ENCODE results near the gene CAMTA1. TPM values are rescaled to one million over a fixed set of nuclear protein-coding genes. Genes with fewer than 3 reads are reported as not detected.

Gene CAMTA1
- total RNA-seq, 1 donor from 2014 or later = 79.3 TPM

DNA sequence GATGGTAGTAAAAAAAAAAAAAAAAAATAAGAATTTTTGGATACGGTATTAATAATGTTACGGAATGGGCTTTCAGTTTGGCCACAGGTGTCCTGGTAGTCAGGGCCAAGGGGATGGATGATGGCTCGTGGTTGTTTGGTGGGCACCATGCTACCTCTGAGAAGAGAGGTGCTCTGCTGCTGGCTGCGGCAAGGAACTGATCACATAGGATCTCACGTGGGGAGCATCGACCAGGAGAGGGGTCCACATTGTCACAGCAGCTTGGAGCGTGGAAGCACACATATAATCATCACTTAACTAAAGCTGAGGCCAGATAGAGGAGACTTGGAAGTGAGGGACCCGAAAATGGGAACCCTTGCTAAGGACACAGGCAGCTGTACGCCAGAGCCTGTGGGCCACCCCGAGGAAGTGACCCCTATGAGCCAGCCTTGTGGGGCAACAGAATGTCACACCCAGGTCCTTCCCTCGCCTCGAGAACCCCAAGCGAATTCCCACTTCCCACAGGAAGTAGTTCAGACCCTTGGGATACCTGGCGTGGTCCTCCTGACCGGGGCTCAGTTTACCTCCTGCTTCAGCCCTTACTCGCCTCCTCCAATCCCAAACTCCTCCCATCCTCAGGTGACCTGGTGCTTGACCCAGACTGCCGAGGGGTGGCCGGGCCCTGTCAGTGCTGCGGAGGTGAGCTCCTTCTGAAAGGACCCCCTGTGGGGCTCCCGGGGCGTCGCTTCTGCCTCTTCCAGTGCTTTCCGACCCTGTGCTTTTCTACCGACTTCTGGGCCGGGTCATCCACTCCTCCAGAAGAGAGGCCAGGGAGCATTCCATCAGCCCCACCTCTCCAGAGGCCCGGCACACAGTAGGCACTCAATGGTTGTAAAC lies 222.0 kb downstream of the CAMTA1 start:
- no peak for DNase-seq (ENCODE audit: low read depth)

DNA sequence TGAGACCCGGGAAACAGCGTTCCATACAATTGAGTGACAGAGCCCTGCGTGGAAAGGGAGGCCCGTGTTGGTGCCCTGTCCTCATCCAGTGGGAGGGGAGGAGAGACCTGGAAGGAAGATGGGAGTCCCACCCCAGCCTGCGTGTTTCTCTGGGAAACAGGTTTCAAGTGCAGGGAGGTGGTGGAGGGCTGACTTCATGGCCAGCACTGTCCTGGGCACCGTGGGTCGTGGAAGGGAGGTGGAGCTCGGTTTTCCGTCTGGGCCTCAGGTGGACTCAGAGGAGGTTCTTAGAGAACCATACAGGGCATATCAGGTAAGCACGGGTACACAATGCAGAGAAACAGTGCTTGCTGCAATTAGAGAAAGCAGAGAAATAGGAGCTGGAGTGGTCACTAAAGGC lies 222.6 kb downstream of the CAMTA1 start:
- no peak for DNase-seq (ENCODE audit: low read depth)

DNA sequence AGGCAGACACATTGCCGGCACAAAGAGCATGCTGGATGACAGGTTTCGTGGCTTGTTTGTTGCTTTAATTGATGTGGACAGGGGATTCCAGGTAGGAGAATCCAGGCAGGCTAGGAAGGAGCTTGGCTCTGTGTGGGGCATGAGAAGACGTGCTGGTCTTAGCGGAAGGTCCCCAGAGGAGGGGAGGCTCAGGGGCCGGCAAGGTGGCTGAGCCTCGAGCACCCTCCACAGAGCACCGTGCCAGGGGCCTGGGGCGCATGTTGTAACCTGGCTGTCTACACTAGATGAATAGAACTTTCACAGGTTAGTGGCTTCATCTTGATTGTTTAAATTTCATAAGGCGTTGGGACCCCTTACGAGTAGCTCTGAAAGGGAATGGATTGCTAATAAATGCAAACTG lies 223.1 kb downstream of the CAMTA1 start:
- DNase-seq (ENCODE audit: low read depth) = no peak

DNA sequence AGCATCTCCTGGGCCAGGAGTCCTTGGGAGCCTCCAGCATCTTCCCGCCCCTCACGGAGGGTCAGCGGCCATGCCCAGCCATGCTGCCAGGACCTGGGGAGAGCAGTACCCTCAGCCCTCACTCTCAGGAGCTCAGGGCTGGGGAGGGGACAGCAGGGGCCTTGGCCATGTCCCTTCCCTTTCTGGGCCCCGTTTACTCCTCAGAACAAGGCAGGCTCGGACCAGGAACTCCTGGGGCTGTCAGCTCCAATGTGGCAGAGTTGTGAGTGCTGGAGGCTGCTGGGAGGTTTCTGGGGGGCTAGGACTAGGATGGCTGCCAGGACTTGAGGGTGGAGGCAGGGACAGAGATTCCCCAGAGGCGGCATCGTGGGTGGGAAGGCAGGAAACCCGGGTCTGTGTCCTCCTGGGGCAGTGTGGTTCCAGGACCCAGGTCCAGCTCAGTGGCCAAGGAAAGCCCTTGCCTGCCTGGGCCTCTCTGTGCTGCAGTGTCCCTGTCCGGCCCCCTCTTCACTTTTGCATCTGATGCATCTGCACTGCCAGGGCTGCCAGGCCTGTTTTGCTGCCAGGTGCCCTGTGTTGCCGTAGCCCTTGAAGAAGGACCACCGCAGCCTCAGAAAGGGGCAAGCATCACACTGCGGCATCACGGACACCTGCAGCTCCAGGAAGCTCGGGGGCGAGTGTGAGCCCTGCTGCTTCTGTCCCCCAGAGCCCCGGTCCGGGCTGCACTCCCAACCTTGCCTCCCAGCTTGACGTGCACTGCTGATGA lies 223.9 kb downstream of the CAMTA1 start:
- no peak for DNase-seq (ENCODE audit: low read depth)

DNA sequence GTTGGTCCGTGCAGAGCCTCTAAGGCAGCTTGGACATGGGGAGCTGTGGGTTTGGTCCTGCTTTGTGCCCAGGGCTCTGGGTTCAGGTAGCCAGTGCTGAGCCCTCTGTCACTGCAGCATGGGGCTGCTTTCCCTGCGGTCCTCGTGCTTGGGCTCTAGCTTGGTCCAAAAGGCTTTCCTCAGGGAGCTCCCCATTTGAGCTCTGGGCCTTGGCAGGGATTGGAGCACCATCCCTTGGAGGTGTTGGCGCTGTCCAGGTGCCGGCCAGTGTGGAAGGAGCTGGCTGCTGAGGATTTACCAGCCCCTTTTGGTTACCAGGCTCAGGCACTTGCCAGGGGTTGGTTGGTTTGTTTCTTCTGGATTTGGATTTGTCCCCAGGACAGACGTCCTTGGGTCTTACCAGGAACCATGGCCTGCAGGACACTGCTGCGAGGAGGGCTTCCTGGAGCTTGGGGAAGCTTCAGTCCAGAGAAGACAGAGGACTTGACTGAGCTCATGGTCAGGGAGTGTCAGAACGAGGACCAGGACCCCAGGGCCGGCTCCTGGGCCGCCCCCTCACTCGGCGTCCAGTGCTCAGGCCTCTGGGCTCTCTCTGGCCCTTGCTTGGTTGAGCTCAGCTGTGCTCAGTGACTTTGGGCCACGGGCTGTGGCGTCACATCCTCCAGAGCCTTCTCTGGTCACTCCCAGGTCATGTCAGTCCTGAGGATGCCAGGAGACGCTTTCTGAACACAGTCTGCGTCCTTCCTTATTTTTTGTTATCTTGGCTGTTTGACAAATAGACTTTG lies 224.7 kb downstream of the CAMTA1 start:
- DNase-seq (ENCODE audit: low read depth) = no peak

DNA sequence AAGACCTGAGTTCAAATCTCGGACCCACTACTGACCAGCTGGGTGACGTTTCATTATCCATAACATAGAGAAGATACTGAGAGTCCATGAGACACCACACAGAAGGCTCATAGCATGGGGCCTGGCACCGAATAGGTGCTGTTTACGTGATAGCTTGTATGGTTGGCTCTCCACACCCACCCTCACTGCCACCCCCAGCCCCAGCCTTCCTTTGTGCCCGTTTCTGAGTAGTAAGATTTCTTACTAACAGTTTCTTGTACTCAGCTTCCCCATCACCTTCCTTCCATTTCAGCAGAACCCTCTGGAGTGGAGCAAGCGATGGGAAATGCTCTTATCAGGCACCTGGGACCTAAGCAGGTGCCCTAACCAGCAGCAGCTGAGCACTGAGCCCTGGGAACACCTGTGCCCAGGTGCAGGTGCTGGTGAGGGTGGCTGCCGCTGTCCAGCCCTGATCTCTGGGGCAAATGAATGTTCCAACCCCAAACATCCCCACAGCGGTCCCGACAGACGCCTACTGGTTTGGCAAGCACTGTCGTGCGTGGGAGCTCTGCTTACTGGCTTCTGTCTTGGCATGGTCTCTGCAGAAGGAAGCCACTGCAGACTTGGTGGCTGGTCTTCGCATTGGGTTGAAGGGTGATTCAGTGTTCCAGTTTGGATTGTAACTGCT lies 225.4 kb downstream of the CAMTA1 start:
- DNase-seq (ENCODE audit: low read depth) = no peak

DNA sequence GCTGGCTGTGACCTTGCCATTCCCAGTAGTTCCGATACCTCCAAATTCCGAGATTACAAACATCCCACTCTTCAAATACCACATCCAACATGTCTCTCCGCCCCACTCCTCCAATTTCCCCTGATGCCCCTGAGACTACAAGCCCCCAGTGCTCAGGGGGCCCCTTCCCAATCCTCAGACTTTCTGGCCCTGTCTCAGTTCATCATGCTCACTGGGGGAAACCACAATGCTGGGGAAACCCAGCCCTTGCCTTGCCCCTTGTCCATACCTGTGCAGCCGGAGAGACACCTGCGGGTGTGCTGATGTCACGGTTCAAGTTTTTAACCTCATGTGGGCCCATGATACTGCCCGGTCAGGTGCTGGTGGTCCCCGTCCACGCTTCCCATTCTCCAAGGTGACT lies 226.6 kb downstream of the CAMTA1 start:
- no peak for DNase-seq (ENCODE audit: low read depth)

DNA sequence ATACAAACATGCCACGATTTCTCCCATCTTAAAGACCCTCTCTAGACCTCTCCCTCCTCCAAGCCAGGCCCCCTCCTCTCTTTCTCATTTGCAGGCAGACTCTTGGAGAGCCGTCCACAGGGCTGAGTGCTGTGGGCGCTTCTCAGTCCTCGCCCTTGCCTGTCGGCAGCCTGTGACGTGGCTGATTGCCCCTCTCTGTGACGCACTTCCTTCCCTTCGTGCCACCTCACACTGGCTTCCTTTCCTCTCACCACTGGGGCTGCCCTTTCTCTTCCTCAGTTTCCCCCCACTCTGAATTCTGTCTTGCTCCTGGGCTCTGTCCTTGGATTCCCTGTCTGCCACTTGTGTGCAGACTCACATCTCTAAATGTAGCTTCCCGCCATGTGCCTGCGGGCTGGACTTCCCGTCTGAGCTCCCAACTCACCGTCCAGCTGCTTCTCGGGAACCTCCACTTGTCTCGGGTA lies 227.2 kb downstream of the CAMTA1 start:
- DNase-seq (ENCODE audit: low read depth) = no peak

DNA sequence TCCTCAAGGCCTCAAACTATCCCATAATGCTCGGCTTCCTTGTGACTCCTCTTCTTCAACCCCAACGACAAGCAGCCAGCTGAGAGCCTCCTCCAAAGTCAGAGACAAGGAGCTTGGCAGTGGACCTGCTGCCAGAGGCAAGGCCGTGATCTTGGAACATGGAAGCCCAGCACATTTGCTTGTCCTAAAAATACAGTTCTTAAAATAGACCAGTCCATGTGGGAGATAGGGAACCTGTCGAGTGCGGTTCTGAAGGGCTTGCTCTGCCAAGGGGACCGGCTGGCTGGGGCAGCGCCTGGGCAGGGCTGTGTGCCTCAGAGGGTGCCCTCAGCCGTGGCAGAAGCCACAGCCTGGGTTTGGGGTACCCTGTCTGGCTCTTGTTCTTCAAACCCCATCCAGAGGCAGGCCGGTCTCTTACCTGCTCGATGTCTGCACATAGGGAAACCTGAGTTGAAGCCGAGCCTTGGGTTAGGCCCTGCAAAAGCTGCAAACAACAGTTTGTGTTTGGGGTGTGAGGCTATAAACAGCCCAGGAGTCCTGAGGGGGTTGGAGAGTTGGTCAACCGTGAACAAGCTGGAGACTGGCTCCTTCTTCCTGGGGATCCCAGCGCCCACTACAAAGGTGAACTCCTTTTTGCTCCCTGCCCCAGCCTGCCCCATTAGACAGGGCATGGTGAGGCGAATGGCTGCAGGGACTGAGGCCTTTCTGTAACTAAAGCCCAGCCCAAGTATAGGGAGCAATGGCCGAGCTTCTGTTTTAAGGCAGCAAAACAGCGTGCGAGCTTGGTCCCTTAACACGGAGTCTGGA lies 228.8 kb downstream of the CAMTA1 start:
- no peak for DNase-seq (ENCODE audit: low read depth)

DNA sequence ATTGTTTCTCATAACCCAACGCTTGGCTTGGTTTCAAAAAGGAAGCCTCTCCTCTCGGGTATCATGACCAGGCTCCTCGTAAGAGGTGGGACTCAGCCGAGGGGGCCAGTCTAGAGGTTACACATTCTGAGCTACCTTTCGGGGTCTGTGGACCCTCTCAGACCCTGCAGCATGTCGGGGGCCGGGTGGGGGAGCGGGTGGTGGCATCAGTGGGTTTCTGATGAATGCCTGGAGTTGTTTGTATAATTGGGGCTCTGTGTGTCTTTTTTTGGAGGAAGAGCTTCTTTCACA lies 229.3 kb downstream of the CAMTA1 start:
- no peak for DNase-seq (ENCODE audit: low read depth)

DNA sequence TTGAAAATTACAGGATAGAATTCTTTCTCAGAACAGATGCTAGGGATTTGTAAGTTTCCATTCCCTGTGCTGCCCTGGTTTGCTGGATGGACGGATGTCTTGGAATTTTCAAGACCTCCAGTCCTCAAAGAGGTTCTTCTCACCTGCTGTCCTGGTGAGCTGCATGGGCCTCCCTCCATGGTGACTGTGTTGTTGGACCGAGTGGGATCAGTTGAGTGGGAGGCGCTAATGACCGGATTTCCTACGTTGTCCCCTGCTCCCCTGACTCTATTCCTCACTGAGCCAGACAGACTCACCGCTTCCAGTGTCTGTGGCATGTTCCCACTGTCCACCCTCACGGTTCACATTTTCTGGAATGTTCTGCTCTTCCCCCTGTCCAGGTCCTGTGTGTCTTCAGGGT lies 229.8 kb downstream of the CAMTA1 start:
- no peak for DNase-seq (ENCODE audit: low read depth)

DNA sequence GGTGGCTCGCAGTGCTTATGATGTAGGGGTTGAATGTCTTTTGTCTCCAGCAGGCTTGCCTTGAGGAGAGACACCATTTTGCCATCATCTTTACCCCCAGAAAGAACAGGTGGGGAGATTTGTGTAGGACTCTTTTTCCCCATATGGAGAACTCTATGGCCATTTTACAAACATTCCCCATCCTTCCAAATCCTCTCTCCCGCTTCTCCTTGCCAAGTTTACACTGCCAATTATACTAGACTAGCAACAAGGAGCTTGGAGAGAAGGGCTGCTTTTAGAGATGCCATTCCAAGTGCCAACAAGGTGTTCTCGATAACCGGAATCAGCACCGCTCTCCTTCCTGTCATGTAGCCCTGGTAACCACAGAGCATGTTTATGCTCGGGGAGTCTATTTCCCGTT lies 233.1 kb downstream of the CAMTA1 start:
- no peak for DNase-seq (ENCODE audit: low read depth)

DNA sequence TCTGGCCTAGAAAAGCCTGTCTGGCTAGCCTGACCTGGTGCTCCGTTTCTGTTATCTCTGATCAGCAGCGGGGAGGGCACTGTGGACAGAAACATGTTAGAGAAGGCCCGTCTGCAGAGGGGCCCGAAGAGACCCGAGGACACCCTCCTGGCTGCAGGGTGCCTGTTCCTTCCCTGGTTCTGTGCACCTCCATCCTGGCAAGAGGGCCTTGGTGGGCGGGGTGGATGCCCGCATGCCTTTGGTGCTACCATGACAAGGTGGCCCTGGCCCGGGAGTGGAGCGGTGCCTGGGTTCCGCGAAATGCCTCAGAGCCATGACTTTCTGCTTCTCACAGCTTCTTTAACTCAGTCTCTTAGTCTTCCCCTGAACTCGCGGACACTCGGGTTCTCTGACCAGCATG lies 233.6 kb downstream of the CAMTA1 start:
- DNase-seq (ENCODE audit: low read depth) = no peak

DNA sequence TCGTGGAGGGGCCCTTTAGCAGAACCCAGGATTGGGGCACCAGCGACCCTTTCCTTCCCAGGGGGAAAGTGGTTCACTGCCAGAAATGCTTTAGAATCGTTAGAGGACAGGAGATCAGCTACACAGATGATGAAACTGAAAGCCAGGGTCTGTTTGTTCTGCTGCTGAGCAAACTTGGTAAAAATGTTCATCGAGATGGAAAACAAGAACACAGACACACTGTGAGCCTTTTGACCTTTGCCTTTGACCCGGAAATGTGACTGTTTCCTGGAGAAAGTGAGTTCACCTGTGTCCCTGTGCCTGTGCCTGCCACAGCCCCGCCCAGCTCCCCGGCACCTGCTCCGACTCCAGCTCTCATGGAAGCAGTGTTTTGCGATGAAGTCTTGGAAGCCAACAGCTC lies 234.3 kb downstream of the CAMTA1 start:
- no peak for DNase-seq (ENCODE audit: low read depth)

DNA sequence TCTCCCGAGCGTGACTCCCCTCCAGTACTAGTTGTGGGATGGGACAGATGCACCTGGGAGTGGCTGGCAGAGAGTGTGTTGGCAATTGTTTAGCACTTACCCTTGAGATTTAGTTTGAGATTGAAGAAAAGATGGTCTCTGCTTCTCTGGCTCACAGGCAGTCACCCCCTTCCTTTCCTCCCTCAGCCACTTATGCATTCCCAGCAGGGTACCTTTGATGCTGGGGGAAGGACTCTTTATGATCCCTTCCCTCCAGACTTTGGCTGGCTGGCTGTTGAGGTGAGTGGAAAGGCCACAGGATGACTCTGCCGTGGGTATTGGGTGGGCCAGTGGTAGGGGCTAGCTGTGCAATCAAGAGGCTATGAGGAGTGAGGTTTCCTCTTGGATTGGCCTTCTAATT lies 236.8 kb downstream of the CAMTA1 start:
- no peak for DNase-seq (ENCODE audit: low read depth)

DNA sequence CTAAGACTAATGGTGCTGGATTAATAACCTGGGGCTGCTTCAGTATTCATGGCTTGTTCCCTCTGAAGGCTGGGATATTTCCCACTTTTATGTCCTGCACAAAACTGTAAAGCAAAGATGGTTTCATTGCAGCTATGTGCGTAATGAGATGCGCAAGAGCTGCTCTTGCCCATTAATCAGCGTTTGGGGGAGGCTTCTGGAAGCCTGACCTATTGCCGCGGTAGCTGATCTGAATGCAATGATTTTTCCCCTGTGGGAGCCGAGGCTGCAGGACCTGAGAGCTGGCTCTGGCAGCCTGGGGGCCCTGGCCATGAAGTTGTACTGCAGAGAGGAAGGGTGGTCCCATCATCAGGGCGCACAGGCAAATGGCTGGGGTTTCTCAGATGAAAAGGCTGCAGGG lies 239.8 kb downstream of the CAMTA1 start:
- no peak for DNase-seq (ENCODE audit: low read depth)

DNA sequence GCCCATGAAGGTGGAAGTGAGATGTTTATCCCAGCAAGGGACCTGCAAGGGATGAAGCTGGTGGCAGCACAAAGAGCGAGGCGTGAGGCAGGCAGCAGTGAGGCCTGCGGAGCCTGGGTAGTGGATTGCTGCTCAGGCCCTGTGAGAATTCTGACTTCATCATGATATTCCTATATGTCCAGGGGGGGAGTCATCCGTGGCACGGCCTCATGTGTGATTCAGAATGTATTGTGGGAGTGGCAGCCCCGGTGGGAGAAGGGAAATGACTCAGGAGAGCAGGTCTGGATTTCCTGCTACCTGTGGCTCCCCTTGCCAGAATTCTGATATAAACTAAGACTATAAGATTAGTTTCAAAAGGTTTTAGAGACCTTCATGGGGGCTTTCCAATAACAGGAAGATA lies 240.9 kb downstream of the CAMTA1 start:
- DNase-seq (ENCODE audit: low read depth) = peak; percentile 13

DNA sequence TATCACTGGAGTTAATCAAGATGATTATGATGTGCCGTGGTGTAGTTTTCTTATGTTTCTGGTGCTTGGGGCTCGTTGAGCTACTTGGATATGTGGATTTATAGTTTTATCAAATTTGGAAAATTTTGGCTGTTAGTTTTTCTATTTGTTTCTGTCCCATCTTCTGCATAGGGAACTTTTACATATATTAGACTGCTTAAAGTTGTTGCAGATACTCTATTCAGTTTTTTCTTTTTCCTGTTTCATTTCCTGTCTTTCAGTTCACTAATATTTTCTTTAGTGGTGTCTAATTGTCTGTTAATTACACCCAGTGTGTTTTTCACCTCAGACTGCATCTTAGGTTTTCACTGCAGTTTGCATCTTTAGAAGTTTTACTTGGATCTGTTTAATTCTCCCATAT lies 247.7 kb downstream of the CAMTA1 start:
- DNase-seq (ENCODE audit: low read depth) = no peak

DNA sequence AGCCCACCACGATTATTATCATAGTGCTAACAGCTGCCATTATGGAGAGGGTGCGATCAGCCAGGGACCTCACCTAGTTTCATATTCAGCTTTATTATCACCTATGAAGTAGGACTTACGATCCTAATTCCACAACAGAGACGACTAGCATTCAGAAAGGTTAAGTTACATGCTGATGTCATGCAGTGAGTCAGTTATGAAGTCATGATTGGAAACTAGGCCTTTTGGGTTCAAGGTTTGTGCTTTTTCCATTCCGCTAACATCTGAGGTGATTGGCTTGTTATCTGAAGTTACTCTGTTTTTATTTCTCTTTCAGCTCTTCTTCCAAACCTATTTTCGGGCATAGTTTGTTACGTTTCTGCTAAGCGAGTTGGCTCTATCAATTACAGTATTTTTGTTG lies 251.1 kb downstream of the CAMTA1 start:
- no peak for DNase-seq (ENCODE audit: low read depth)

DNA sequence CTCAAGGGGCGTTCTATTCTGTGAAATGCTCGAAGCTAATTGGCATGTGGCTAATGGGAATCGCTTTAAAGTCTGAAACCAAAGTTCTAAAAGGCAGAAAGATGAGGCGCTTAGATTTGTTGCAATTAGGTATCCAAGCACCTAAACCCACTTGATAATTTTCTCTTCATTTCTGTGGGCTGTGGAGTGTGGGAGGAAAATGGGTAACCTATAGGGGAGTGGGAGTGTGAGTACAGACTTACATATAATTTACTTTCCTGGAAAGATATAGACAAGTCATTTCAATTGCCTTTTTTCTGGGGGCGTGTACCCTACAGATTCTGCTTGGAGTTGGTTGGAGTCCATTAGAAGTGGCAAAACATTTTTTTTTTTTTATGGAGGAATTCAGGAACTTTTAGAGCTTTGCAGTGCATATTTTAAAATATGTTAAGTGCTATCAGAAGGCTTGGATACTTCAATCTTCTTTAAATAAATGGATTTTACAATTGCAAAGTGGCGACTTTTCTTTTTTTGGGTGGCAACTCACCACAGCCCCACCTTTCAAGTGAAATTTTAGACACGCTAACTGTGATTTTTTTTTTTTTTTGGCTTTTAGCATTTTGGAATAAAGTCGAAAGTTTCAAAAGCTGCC lies 254.5 kb downstream of the CAMTA1 start:
- DNase-seq (ENCODE audit: low read depth) = no peak
